Inflammatory macrophage treated with lipopolysaccharide for 1 hour (primary cell): Measurements from ENCODE around the gene SLC43A1.

Source experiments
- DNase-seq, 2 donors: peaks; one replicate each; pipeline ENCODE4 v3.0.0-alpha.2; 2020 to 2022

SLC43A1 gene

DNA sequence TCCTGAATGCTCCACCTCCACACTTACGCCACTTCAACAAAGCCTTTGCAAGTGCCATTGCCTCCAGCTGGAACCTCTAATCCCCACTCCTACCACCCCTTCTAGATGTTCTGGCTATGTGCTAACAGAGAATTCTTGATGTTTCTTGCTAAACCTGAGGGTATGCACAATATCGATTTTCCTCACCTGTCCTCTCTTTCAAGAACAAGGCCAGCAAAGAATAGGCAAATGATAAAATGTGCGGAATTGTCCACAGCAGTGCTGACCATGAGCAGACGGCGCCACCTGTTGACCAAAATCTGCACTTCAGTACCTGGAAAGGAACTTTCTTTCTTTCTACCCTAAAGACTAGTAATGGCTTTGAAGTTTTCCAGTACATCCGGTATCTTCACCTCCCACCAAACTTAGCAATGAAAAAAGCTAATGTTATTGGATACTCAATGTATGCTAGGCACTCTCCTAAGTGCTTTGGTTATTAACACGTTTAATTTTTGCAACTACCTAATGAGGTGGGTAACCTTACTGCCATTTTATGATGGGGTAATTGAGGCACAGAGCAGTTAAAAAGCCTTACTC lies 11.6 kb upstream of the SLC43A1 start:
- peak; percentile 19 to 84 for DNase-seq

GRCh38 chr11:57523419-57523818 lies 7.9 kb upstream of the SLC43A1 start:
- no peak for DNase-seq

- DNase-seq, result no peak
Observed at GRCh38 chr11:57521116-57521515, 5.6 kb upstream of the SLC43A1 start.

DNA sequence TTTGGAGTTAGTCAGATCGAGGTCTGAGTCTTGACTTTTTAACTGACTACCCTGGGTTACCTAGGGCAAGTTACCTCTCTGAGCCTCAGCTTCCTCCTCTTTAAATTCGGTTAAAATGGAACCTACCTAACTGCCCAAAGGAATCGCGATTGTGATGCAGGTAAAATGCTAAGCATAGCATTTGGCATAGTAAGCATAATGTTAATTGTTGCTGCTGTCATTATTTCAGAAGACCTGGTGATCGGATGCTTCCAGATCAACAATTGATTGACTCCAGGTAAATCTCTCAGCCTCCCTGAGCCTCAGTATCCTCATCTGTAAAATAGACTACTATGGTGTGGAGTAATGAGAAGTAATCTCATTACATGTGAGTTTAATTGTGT lies 550 bp upstream of the SLC43A1 start:
- no peak for DNase-seq

DNA sequence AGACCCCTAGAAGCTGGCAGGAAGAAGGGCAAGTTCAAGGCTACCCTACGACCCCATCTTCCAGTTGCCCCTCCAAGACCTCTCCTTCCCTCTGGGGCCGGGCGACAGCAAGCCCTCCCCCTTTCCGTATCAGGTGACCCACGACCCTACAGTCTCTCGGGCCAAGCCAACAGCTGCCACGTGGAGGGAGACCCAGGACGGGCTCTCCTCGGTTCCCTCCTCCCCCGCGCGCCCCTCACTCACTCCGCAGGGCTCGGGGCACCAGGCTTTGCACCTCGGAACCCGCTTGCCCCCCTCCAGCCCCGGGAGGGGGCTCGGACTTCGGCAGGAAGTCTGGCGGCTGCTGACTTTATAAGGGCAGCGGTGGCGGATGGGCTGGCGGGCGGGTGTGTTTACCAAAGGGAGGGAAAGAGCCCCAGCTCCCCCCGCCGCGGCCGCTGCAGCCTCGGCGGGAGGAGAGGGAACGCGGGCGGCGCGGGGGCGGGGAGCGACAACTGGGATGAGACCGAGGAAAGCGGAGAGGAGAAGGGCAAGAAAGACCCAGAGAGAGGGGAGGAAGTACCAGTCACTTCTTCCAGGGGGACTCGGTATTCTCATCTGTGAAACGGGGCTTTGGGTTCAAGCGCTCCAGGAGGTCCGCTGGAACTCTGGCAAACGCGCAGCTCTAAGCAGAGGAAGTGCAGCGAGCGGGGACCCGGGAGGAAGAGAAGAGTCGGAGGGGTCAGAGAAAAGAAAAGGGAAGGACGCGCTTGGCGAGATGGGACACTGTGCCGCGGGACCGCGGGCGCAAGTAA lies 767 bp downstream of the SLC43A1 start:
- peak; percentile 8 to 37 for DNase-seq

DNA sequence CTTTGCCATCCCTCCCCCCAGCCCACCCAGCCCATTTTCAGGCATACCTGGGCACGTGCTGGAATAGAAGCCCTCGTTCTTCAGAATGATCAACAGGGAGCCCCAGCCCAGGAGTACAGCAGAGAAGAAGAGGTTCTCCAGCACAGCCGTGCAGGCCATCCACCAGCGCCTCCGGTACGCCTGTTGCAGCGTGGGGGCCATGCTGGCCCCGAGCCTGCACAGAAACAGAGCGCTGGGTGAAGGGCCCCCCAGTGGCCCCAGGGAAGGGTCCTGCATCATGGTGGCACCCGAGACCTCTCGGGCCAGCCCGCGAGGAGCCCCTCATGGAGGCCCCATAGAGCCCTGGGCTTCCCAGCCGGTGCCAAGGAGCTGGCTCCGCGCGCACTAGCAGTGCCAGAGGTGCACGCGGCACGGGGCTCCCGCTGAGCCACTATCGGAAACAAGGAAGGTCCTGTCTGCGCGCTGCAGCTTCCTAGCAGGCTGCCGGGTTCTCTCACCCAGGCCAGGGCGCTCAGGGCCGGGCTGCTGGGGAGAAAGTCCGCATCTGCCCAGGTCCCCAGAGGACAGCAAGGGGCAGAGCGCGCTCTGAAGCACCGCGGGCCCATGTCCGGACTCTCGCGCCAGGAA lies 1.5 kb downstream of the SLC43A1 start:
- DNase-seq, result no peak

GRCh38 chr11:57513452-57513795 lies 2.1 kb downstream of the SLC43A1 start:
- DNase-seq, result no peak

GRCh38 chr11:57512646-57513451 lies 2.7 kb downstream of the SLC43A1 start:
- no peak for DNase-seq

- DNase-seq, result no peak
Observed at GRCh38 chr11:57511741-57512430, 3.6 kb downstream of the SLC43A1 start.

- DNase-seq, result no peak
Observed at GRCh38 chr11:57508341-57509170, 6.9 kb downstream of the SLC43A1 start.

DNA sequence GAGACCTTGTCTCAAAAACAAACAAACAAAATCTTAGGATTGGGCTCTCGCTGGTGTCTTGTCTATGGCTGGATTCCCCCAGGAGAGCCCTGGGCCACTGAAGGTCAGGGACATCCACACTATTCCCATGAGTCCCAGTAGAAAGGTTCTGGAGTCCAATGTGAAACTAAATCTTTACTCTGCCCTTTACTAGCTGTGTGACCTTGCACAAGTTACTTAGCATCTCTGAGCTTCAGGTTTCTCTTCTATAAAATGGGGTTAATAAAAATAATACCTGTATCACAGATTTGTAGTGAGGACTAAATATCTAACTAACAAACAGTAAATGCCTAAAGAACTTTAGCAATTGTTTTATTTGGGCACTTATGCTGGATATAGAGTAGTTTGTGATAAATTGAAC lies 9.0 kb downstream of the SLC43A1 start:
- no peak for DNase-seq

DNA sequence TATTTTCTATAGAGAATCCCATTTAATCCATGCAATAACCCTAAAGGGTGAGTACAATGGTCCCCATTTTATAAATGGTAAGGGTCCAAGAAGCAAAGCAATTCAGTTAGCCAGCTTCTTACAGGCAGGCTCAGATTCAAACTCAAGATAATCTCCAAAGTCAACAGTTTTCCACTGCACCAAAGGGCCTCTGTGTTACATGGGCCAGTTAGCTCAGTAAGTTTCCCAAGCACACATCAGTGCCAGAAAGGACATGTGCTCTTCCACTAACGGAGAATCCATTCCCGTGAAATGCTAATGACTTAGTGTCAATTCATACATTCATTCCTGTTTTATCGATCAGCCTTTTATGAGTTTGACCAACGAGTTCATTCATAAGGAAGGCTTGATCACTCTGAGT lies 11.0 kb downstream of the SLC43A1 start:
- no peak for DNase-seq

GRCh38 chr11:57502870-57503269 lies 12.6 kb downstream of the SLC43A1 start:
- DNase-seq, result no peak

- no peak for DNase-seq
Observed at GRCh38 chr11:57502376-57502775, 13.1 kb downstream of the SLC43A1 start.

- DNase-seq, result no peak
Observed at GRCh38 chr11:57501953-57502352, 13.5 kb downstream of the SLC43A1 start.

DNA sequence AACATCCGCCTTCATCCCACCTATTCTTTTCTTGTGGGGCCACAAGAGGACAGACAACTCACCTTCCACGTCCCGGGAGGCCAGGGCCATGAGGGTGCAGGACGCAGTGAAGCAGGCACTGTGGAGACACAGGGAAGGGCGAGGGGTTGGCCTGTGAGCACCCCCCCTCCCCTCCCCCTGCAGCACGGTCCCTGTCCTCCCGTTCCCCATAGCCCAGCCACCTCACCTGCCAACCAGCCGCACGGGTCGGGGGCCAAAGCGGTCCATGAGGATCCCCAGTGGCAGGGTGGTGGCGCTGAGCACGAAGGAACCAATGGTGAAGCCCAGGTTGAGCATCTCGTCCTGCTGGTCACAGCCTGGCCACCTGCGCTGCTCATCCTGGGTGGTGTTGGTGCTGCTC lies 14.6 kb downstream of the SLC43A1 start:
- no peak for DNase-seq

DNA sequence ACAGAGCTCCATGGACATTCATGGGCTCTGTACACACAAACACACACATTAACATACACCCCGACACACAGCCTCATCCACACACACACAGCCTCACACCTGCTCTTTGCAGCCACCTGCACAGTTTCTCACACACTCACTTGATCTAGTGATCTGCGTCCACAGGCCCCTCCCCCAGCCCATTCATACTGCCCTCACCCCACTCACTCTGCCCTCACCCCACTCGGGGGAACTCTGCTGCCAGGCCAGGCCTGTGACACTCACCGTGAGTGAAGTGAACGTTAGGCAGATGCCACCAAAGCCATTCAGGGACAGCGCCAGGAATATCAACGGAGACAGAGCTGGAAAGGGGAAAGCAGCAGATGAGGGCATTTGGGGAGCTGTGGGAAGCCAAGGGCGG lies 15.0 kb downstream of the SLC43A1 start:
- DNase-seq, result no peak

GRCh38 chr11:57499983-57500461 lies 15.5 kb downstream of the SLC43A1 start:
- no peak for DNase-seq

DNA sequence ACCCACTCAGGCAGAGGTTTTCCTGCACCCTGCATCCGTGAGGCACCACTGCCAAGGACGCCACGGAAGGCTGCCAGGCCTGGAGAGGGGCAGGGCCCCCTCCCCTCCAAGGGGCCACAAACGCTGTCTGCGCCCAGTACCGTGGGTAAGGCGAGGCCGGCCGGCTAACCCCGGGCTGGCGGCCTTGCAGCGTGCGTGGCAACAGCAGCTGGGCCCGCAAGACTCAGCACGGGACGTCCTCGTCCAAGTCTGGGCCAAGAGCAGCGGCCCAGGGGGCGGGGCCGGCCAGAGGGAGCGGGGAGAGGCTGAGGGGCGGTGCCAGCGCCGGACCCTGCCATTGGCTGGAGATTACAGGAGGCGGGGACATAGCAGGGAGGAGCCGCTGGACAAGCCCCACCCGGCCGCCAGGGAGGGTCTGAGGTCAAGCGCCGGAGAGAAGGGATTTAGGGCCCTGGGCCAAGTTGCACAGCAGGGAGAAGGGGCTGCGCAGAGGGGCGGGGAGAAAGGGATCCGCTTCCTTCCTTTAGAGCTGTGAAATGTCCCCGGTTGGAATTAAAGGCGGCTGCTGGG lies 16.0 kb downstream of the SLC43A1 start:
- DNase-seq, result peak; percentile 74 to 92

GRCh38 chr11:57498540-57498939 lies 17.0 kb downstream of the SLC43A1 start:
- DNase-seq, result no peak
